Neural progenitor cell (in vitro differentiated cells): Measurements from ENCODE around the gene GLP2R.

Experiments used
- CTCF ChIP-seq: fragments of 200-600 bp; sonication (generic); IDR thresholded peaks from 2 replicates; pipeline ENCODE4 v1.5.1; 2017; ENCODE audit warnings: antibody characterized with exemption, mild to moderate bottlenecking
- EZH2 ChIP-seq: fragments of 200-600 bp; sonication (generic); IDR thresholded peaks from 2 replicates; pipeline ENCODE4 v1.6.1; 2017; ENCODE audit warnings: antibody characterized with exemption, mild to moderate bottlenecking, moderate library complexity
- EZH2phosphoT487 ChIP-seq: fragments of 200-600 bp; sonication (generic); IDR thresholded peaks from 2 replicates; pipeline ENCODE4 v1.6.1; 2017; ENCODE audit warnings: antibody characterized with exemption

DNA sequence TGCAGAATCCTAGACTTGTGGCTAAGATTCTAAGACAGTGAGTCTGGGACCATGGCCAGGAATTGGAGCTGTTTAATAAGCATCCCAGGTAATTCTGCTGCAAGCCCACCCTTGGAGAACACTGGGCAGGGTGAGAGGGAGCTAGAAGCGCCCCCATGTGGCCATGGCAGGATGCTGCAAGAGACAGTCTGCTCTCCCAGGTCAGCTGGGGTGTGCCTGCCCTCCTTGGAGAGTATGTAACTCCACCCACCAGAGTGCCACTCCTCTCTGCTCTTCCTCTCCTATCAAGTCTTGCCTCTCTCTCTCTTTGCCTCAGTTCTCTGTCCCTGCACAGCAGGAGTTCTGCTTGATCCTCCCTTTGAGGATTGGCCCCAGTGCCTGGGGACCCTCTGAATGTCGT lies 64.4 kb downstream of the GLP2R start:
- TF ChIP-seq EZH2phosphoT487 (no peak), CTCF (peak; percentile 81), EZH2 (no peak)
